Immature natural killer cell (primary cell): ENCODE results near the gene TNNC2. TPM values are rescaled to one million over a fixed set of nuclear protein-coding genes. Genes with fewer than 3 reads are reported as not detected.
"Not testable (repeated sequence)": the region's sequence is repeated elsewhere in the genome, so short reads cannot be mapped to it uniquely, and the experiment has no call there.

Experiments
- DNase-seq, 3 donors: peaks; one replicate each; pipeline ENCODE4 v3.0.0; 2022; ENCODE audit warnings: mixed read lengths in 1 of 3
- H3K27ac Mint-ChIP-seq, 6 donors: one replicate each; pipeline ENCODE4 v1.8.0; 2020; ENCODE audit warnings: mixed read lengths in 6 of 6, mild to moderate bottlenecking in 5 of 6, inconsistent platforms in 4 of 6, moderate library complexity in 3 of 6
- H3K27me3 Mint-ChIP-seq, 3 donors: one replicate each; pipeline ENCODE4 v1.8.0; 2020 to 2021; ENCODE audit warnings: low read depth in 3 of 3, mild to moderate bottlenecking in 3 of 3, mixed read lengths in 3 of 3, moderate library complexity in 3 of 3, inconsistent platforms in 1 of 3
- H3K36me3 Mint-ChIP-seq, 3 donors: one replicate each; pipeline ENCODE4 v1.8.0; 2020; ENCODE audit warnings: mixed read lengths in 3 of 3, inconsistent platforms in 2 of 3, mild to moderate bottlenecking in 2 of 3
- H3K4me1 Mint-ChIP-seq, 2 donors: one replicate each; pipeline ENCODE4 v1.8.0; 2020; ENCODE audit warnings: inconsistent platforms in 2 of 2, mild to moderate bottlenecking in 2 of 2, mixed read lengths in 2 of 2, moderate library complexity in 1 of 2
- H3K4me3 Mint-ChIP-seq, 5 donors: one replicate each; pipeline ENCODE4 v1.8.0; 2020; ENCODE audit warnings: mild to moderate bottlenecking in 5 of 5, mixed read lengths in 5 of 5, inconsistent platforms in 3 of 5, moderate library complexity in 3 of 5
- H3K9me3 Mint-ChIP-seq, 6 donors: one replicate each; pipeline ENCODE4 v1.8.0; 2020; ENCODE audit warnings: mild to moderate bottlenecking in 6 of 6, mixed read lengths in 6 of 6, inconsistent platforms in 4 of 6, moderate library complexity in 3 of 6
- polyA plus RNA-seq, 3 donors: library from polyadenylated mRNA; unstranded; fragments of 300-500 nt; fragmentation: Illumina TruSeq; gene quantifications; one replicate each; pipeline ENCODE4 v1.2.3, GENCODE V29; 2021

Gene TNNC2
- polyA plus RNA-seq, 3 donors from 2014 or later, result 0.77 TPM; not detected in 2

DNA sequence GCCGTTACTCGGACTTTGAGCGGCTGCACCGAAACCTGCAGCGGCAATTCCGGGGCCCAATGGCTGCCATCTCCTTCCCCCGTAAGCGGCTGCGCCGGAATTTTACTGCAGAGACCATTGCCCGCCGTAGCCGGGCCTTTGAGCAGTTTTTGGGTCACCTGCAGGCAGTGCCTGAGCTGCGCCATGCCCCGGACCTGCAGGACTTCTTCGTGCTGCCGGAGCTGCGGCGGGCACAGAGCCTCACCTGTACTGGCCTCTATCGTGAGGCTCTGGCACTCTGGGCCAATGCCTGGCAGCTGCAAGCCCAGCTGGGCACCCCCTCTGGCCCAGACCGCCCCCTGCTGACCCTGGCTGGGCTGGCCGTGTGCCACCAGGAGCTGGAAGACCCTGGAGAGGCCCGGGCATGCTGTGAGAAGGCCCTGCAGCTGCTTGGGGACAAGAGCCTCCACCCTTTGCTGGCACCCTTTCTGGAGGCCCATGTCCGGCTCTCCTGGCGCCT, 13.6 kb upstream of the TNNC2 start:
- H3K4me1 Mint-ChIP-seq, result peaks cover 12 to 14% of the 10 kb centered on the region in 2 donors
- H3K36me3 Mint-ChIP-seq, result peaks cover 3 to 20% (median 4%) of the 10 kb centered on the region in 3 donors
- DNase-seq, result no peak
- H3K27me3 Mint-ChIP-seq, result no peaks in the 10 kb centered on the region
- H3K4me3 Mint-ChIP-seq, result no peak overlapping the region
- no peak overlapping the region for H3K27ac Mint-ChIP-seq
- H3K9me3 Mint-ChIP-seq, result no peaks in the 10 kb centered on the region

- no peak overlapping the region for H3K27ac Mint-ChIP-seq
- DNase-seq, result no peak
- H3K4me3 Mint-ChIP-seq, result no peak overlapping the region
- no peaks in the 10 kb centered on the region for H3K9me3 Mint-ChIP-seq
- H3K36me3 Mint-ChIP-seq, result no peaks in the 10 kb centered on the region
- H3K4me1 Mint-ChIP-seq, result peaks cover 10 to 13% of the 10 kb centered on the region in 2 donors
- no peaks in the 10 kb centered on the region for H3K27me3 Mint-ChIP-seq
Measured at GRCh38 chr20:45836841-45837240, 9.7 kb upstream of the TNNC2 start.

GRCh38 chr20:45835825-45836224, 8.7 kb upstream of the TNNC2 start:
- Mint-ChIP-seq H3K27ac (no peak overlapping the region), H3K9me3 (no peaks in the 10 kb centered on the region), H3K4me3 (peak overlapping the region in 2 of 5 donors; percentile 29 to 51), H3K4me1 (peaks cover 9 to 12% of the 10 kb centered on the region in 2 donors), H3K27me3 (no peaks in the 10 kb centered on the region), H3K36me3 (no peaks in the 10 kb centered on the region)
- DNase-seq, result no peak

- no peaks in the 10 kb centered on the region for H3K27me3 Mint-ChIP-seq
- no peak overlapping the region for H3K27ac Mint-ChIP-seq
- H3K4me1 Mint-ChIP-seq, result peaks cover 9 to 12% of the 10 kb centered on the region in 2 donors
- no peak for DNase-seq
- no peaks in the 10 kb centered on the region for H3K9me3 Mint-ChIP-seq
- no peaks in the 10 kb centered on the region for H3K36me3 Mint-ChIP-seq
- peak overlapping the region in 4 of 5 donors; percentile 29 to 83 (median 56) for H3K4me3 Mint-ChIP-seq
Measured at GRCh38 chr20:45835329-45835765, 8.2 kb upstream of the TNNC2 start.

- H3K27ac Mint-ChIP-seq, result no peak overlapping the region
- peak overlapping the region; percentile 60 to 83 (median 64) for H3K4me3 Mint-ChIP-seq
- DNase-seq, result no peak
- H3K36me3 Mint-ChIP-seq, result no peaks in the 10 kb centered on the region
- no peaks in the 10 kb centered on the region for H3K27me3 Mint-ChIP-seq
- no peaks in the 10 kb centered on the region for H3K9me3 Mint-ChIP-seq
- H3K4me1 Mint-ChIP-seq, result peaks cover 9 to 12% of the 10 kb centered on the region in 2 donors
Measured at GRCh38 chr20:45834797-45835161, 7.7 kb upstream of the TNNC2 start.

- Mint-ChIP-seq H3K27ac (no peak overlapping the region), H3K4me3 (peak overlapping the region; percentile 60 to 86 (median 83)), H3K4me1 (peaks cover 9 to 12% of the 10 kb centered on the region in 2 donors), H3K36me3 (no peaks in the 10 kb centered on the region), H3K27me3 (no peaks in the 10 kb centered on the region), H3K9me3 (no peaks in the 10 kb centered on the region)
- DNase-seq, result peak; percentile 35 to 44 (median 42)
Measured at GRCh38 chr20:45833883-45834796, 7.0 kb upstream of the TNNC2 start.

DNA sequence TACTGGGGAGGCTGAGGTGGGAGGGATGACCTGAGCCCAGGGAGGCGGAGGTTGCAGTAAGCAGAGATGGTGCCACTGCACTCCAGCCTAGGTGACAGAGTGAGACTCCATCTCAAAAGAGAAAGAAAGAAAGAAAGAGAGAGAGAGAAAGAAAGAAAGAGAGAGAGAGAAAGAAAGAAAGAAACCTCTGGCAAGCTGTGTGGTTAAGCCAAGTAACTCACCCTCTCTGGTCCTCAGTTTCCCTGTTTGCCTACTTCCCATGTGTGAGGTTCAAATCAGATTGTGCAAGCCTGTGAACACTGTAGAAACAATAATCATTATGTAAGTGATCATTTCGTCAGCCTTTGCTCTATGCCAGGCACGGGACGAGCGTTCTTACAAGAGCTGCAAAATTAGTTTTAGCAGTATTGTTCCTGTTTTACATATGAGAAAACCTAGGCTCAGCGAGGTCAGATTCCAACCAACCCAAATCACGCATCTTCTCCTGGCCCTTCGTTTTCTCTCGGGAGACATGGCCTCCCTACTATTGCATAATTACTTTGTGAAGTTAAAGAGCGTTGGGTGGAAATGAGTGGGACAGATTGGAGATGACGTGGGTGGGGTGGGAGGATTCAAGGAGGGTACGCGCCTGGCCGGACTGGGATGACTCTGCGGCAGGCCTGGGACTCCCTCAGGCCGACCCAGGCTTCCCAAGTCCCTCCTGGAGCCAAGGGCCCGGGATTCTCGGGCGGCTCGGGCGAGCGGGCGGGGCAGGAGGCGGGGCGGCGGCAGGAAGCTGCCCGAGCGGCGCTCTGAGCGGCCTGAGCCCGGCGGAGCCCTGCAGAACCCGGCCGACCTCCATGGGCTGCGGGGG, 6.1 kb upstream of the TNNC2 start, which contains the start of gene SNX21:
SNX21 (plus strand) TSS at position 770 of the 853 bp plus-strand sequence. CDS start 121 bp downstream, outside the sequence.
- Mint-ChIP-seq H3K36me3 (no peaks in the 10 kb centered on the region), H3K27me3 (no peaks in the 10 kb centered on the region), H3K4me1 (peaks cover 9 to 12% of the 10 kb centered on the region in 2 donors), H3K27ac (peak within 1 kb of the TSS in 3 of 6 donors; percentile 3 to 66 (median 32)), H3K4me3 (peak within 1 kb of the TSS; percentile 75 to 86 (median 83)), H3K9me3 (peaks cover 0 to under 1% (median 0%) of the 10 kb centered on the region in 6 donors)
- peak; percentile 15 to 31 (median 30) for DNase-seq

GRCh38 chr20:45832619-45833018, 5.5 kb upstream of the TNNC2 start:
- peaks cover 9 to 12% of the 10 kb centered on the region in 2 donors for H3K4me1 Mint-ChIP-seq
- H3K36me3 Mint-ChIP-seq, result no peaks in the 10 kb centered on the region
- no peak overlapping the region for H3K27ac Mint-ChIP-seq
- H3K27me3 Mint-ChIP-seq, result no peaks in the 10 kb centered on the region
- H3K4me3 Mint-ChIP-seq, result peak overlapping the region; percentile 59 to 86 (median 78)
- no peak for DNase-seq
- H3K9me3 Mint-ChIP-seq, result peaks cover 0 to 2% (median 0%) of the 10 kb centered on the region in 6 donors

GRCh38 chr20:45829673-45830106, 2.6 kb upstream of the TNNC2 start:
- H3K4me3 Mint-ChIP-seq, DNase-seq: not testable (repeated sequence)

GRCh38 chr20:45828589-45828988, 1.5 kb upstream of the TNNC2 start:
- Mint-ChIP-seq H3K36me3 (no peaks in the 10 kb centered on the region), H3K27ac (no peak overlapping the region), H3K4me1 (peaks cover 17 to 20% of the 10 kb centered on the region in 2 donors), H3K9me3 (peaks cover 0 to 2% (median 0%) of the 10 kb centered on the region in 6 donors), H3K27me3 (peaks cover 6 to 9% (median 6%) of the 10 kb centered on the region in 3 donors), H3K4me3 (no peak overlapping the region)
- DNase-seq, result no peak

More at GRCh38 chr20:45829673-45830106, 2.6 kb upstream of the TNNC2 start:
- H3K4me1 Mint-ChIP-seq, H3K36me3 Mint-ChIP-seq, H3K27me3 Mint-ChIP-seq, H3K27ac Mint-ChIP-seq, H3K9me3 Mint-ChIP-seq: not testable (repeated sequence)

DNA sequence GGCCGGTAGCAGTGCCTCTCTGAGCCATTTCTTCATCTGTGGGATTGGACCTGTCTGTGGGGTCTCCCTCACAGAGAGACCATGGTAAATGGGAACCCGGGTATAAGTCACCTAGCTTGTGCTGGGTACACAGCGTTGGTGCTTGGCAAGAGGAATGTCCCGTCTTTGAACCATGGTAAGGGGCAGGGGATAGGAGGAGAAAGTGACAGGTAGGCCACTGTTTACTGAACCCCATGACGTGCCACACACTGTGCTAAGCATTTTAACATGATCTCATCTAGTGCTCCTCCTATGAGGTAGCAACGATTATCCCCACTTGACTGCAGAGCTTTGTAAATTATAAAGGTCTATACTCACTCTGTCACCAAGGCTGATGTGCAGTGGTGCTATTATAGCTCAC, 600 bp upstream of the TNNC2 start:
- Mint-ChIP-seq H3K36me3 (no peaks in the 10 kb centered on the region), H3K4me1 (peaks cover 11 to 14% of the 10 kb centered on the region in 2 donors), H3K27me3 (peaks cover 6 to 10% (median 9%) of the 10 kb centered on the region in 3 donors), H3K27ac (no peak overlapping the region), H3K9me3 (peaks cover 0 to 2% (median 0%) of the 10 kb centered on the region in 6 donors), H3K4me3 (no peak overlapping the region)
- no peak for DNase-seq

DNA sequence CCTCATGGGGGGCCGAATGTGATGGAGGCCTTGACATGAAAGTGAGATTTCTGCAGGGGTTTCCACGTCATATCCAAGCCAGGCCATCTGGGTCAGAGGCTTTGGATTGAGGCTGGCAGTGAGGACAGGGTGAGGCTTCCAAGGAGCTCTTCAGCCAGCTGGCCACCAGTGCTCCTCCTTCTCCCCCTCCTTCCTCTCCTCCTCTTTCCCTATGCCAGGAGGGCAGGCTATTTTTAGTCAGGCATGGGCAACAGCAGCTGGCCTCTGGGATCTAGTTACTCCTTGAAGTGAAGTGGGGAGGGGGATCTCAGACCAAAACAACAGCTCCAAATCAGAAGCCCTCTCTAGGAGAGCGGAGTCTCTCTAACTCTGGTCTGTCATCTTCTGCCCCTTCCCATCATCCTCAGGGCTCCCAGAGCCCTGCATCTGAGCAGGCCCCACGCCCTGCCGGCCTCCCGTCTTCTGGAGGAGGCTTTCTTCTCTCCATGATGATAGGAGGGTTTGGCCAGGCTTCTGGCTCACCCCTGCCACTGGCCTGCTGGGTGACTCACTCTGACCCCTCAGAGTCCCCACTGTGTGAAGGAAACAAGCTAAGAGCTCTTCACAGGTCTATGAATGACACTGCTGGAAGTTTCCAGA, 612 bp downstream of the TNNC2 start:
- peaks cover 11 to 13% of the 10 kb centered on the region in 2 donors for H3K4me1 Mint-ChIP-seq
- no peaks in the 10 kb centered on the region for H3K36me3 Mint-ChIP-seq
- peaks cover 0 to 2% (median 0%) of the 10 kb centered on the region in 6 donors for H3K9me3 Mint-ChIP-seq
- peaks cover 6 to 11% (median 11%) of the 10 kb centered on the region in 3 donors for H3K27me3 Mint-ChIP-seq
- H3K27ac Mint-ChIP-seq, result no peak overlapping the region
- no peak for DNase-seq
- H3K4me3 Mint-ChIP-seq, result no peak overlapping the region
